Endothelial cell of umbilical vein (primary cell): Measurements from ENCODE around the gene HK3. TPM values are rescaled to one million over a fixed set of nuclear protein-coding genes. Genes with fewer than 3 reads are reported as not detected.

ENCODE experiments used
- BruUV-seq: library from RNA; stranded (reverse); fragments of 400-500 nt; replicated peaks from 2 replicates; lab custom pipeline; 2021; lab: Mats Ljungman, UMichigan
- CTCF ChIA-PET: fragments of 300-600, 350-600 bp; sonication (Branson Sonifier 250); formaldehyde crosslinking; loops from one replicate; lab custom pipeline; 2021; ENCODE audit warnings: antibody characterized with exemption, inconsistent platforms; lab: Charles Lee
- POLR2A ChIA-PET: fragments of 300-600, 350-600 bp; sonication (Branson Sonifier 250); formaldehyde crosslinking; loops from one replicate; lab custom pipeline; 2021; ENCODE audit warnings: antibody characterized with exemption, inconsistent platforms; lab: Charles Lee
- DNase-seq: peaks from one replicate; pipeline ENCODE4 v3.0.0-alpha.2; 2011; ENCODE audit warnings: low read depth, low spot score
- FAIRE-seq: peaks from 2 replicates; lab custom pipeline; 2011; peaks lifted over from hg19 to GRCh38; lab: Jason Lieb, UNC
- H2AFZ ChIP-seq: 2 replicates; pipeline ENCODE4 v1.6.0; 2012; ENCODE audit warnings: low read depth, low read length, control low read depth, inconsistent platforms
- H3K27ac ChIP-seq: 2 replicates; pipeline ENCODE4 v1.5.1; 2011; ENCODE audit warnings: low read depth, mild to moderate bottlenecking, control low read depth, low read length, moderate library complexity; ENCODE audit not compliant: insufficient read depth
- H3K27me3 ChIP-seq, 2 experiments: 2 replicates each; pipeline versions ENCODE4 v1.6.0 to v1.6.1; 2011; ENCODE audit warnings: low read length in 2 of 2, mixed read lengths in 1 of 2; ENCODE audit not compliant: control insufficient read depth in 2 of 2, insufficient read depth in 2 of 2
- H3K36me3 ChIP-seq, 2 experiments: 2 replicates in 1 of 2; 3 replicates in 1 of 2; pipeline ENCODE4 v1.5.1; 2011; ENCODE audit warnings: low read length in 2 of 2, mild to moderate bottlenecking in 1 of 2, moderate library complexity in 1 of 2; ENCODE audit not compliant: control insufficient read depth in 2 of 2, insufficient read depth in 2 of 2; ENCODE audit errors: extremely low read depth in 1 of 2
- H3K4me1 ChIP-seq: 3 replicates; pipeline ENCODE4 v1.5.1; 2011; ENCODE audit warnings: mild to moderate bottlenecking, low read length; ENCODE audit not compliant: control insufficient read depth, insufficient read depth; ENCODE audit errors: extremely low read depth
- H3K4me2 ChIP-seq: 2 replicates; pipeline ENCODE4 v1.6.1; 2011; ENCODE audit warnings: low read length, control low read depth, mixed read lengths; ENCODE audit not compliant: insufficient read depth
- H3K4me3 ChIP-seq, 3 experiments: fragments of 200-600 bp in 1 of 3; sonication (generic), shearing (Covaris generic) in 1 of 3; replicated peaks in 1 of 3; 2 replicates each; pipeline ENCODE4 v1.5.1; 2011 to 2016; ENCODE audit warnings: control low read depth in 3 of 3, low read length in 3 of 3, mild to moderate bottlenecking in 2 of 3, inconsistent platforms in 1 of 3, low read depth in 1 of 3, moderate library complexity in 1 of 3; ENCODE audit not compliant: insufficient read depth in 1 of 3
- H3K79me2 ChIP-seq: 2 replicates; pipeline ENCODE4 v1.6.0; 2012; ENCODE audit warnings: low read length, inconsistent platforms; ENCODE audit not compliant: control insufficient read depth, insufficient read depth
- H3K9ac ChIP-seq: replicated peaks from 2 replicates; pipeline ENCODE3; 2011; ENCODE audit warnings: low read length, control low read depth; ENCODE audit not compliant: insufficient read depth; ENCODE audit errors: extremely low read depth
- H3K9me1 ChIP-seq: replicated peaks from 3 replicates; pipeline ENCODE4 v1.6.0; 2011; ENCODE audit warnings: mild to moderate bottlenecking, low read length; ENCODE audit not compliant: control insufficient read depth, insufficient read depth; ENCODE audit errors: extremely low read depth
- H3K9me3 ChIP-seq: replicated peaks from 2 replicates; pipeline ENCODE4 v1.5.1; 2012; ENCODE audit warnings: low read length, inconsistent platforms; ENCODE audit not compliant: control insufficient read depth, insufficient read depth
- H4K20me1 ChIP-seq: replicated peaks from 2 replicates; pipeline ENCODE3; 2011; ENCODE audit warnings: mild to moderate bottlenecking, low read length; ENCODE audit not compliant: control insufficient read depth, insufficient read depth; ENCODE audit errors: extremely low read depth
- EZH2 ChIP-seq: IDR thresholded peaks from 2 replicates; pipeline ENCODE4 v1.6.1; 2012; ENCODE audit warnings: borderline replicate concordance, low read depth, mild to moderate bottlenecking, moderate library complexity, low read length, inconsistent platforms; ENCODE audit not compliant: severe bottlenecking
- FOS ChIP-seq: IDR thresholded peaks from 2 replicates; pipeline ENCODE4 v1.6.1; 2011; ENCODE audit warnings: mild to moderate bottlenecking, low read length, moderate library complexity, borderline replicate concordance; ENCODE audit not compliant: insufficient read depth
- GATA2 ChIP-seq: IDR thresholded peaks from 2 replicates; pipeline ENCODE4 v1.7.0; 2011; ENCODE audit warnings: low read depth, mild to moderate bottlenecking, moderate library complexity, mixed read lengths, low read length; ENCODE audit not compliant: insufficient read length, insufficient read depth
- JUN ChIP-seq: IDR thresholded peaks from 2 replicates; pipeline ENCODE4 v1.6.1; 2011; ENCODE audit warnings: borderline replicate concordance, low read depth; ENCODE audit not compliant: insufficient read length, insufficient read depth
- POLR2A ChIP-seq: IDR thresholded peaks from 2 replicates; pipeline ENCODE4 v1.6.1; 2012; ENCODE audit warnings: low read depth, mild to moderate bottlenecking, control low read depth, low read length
- POLR2AphosphoS5 ChIP-seq: IDR thresholded peaks from 2 replicates; pipeline ENCODE4 v1.6.1; 2012; ENCODE audit warnings: low read depth, mild to moderate bottlenecking, control low read depth, low read length, moderate library complexity; ENCODE audit not compliant: insufficient read depth
- dilution Hi-C: fragments of 300-500 bp; cut with MboI; formaldehyde crosslinking; loops from one replicate; pipeline ENCODE4 v1.15.0; 2019; ENCODE audit warnings: low sequenced_read_pairs; ENCODE audit not compliant: extremely low pct_ligation_motif_present
- intact Hi-C: fragments of 100-400 bp; cut with micrococcal nuclease; formaldehyde crosslinking; loops from one replicate; pipeline ENCODE4 v1.10.0; 2022
- polyA plus RNA-seq, 4 experiments: library from polyadenylated mRNA; depleted of rRNA in 3 of 4; stranded (reverse) in 3 of 4; unstranded in 1 of 4; fragments of >200 nt; gene quantifications; 2 replicates each; pipeline versions ENCODE4 v1.2.1 to v1.2.3, GENCODE V29; 2011 to 2012; ENCODE audit warnings: missing spikeins in 1 of 4
- total RNA-seq: library from RNA; stranded (reverse); gene quantifications from 2 replicates; pipeline ENCODE4 v1.2.3, GENCODE V29; 2021
- TF ChIP-seq, protein P1 (sequence below): IDR thresholded peaks from 2 replicates; pipeline ENCODE4 v1.6.1; 2011; ENCODE audit not compliant: insufficient read depth, insufficient read length

HK3 gene
- total and polyA plus RNA-seq, 2 donors (not counting 3 experiments of a cell fraction or from before 2014, with no cell fraction given): not detected

DNA sequence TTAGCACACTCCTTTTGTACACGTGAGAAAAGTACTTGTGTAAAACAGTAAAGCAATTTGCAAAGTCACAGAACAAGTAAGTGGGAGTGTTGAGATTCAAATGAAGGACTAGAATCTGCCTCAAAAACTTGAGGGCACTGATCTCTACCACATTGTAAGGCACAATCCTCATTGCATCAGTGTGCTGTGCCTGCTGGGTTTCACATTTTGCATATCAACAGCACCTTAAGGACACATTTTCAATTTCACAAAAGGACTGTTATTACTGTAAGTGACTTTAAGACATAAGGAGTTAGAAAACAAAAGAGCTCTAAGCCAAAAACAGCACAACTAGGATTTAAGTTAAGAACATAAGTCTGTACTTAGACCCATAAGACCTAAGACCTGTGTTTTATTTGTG lies 44.7 kb upstream of the HK3 start:
- H3K4me2 ChIP-seq: no peak overlapping the region
- FAIRE-seq (peak; percentile 37), DNase-seq (no peak)
- H3K79me2 ChIP-seq: no peaks in the 10 kb centered on the region
- no peak overlapping the region for H3K27ac ChIP-seq
- dilution Hi-C loops (no loop called here), intact Hi-C loops (no loop called here)
- H3K9me1 ChIP-seq: no peaks in the 10 kb centered on the region
- peaks cover 14 to 19% of the 10 kb centered on the region in 2 experiments for H3K36me3 ChIP-seq
- no peaks in the 10 kb centered on the region for H3K9me3 ChIP-seq
- no TSS peak for BruUV-seq
- TF ChIP-seq POLR2AphosphoS5 (no peak), GATA2 (no peak), EZH2 (no peak), POLR2A (no peak)
- H3K4me1 ChIP-seq: peaks cover 6% of the 10 kb centered on the region
- H2AFZ ChIP-seq: no peak overlapping the region
- no peaks in the 10 kb centered on the region for H4K20me1 ChIP-seq
- ChIA-PET POLR2A (no interaction called here), CTCF (no interaction called here)
- H3K4me3 ChIP-seq: no peak overlapping the region
- no peaks in the 10 kb centered on the region for H3K27me3 ChIP-seq
- H3K9ac ChIP-seq: no peak overlapping the region

DNA sequence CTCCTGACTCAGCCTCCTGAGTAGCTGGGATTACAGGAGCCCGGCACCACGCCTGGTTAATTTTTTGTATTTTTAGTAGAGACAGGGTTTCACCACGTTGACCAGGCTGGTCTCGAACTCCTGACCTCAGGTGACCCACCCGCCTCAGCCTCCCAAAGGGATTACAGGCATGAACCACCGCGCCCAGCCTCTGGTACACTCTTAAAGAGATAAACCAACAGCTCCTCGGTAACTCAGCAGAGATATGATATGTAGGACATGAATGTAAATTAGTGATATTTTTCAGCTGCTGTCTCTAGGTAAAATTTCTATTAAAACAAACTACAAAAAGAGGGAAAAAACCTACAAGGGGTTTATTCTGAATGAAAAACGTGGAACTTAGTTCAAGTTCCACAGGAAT lies 42.8 kb upstream of the HK3 start:
- CTCF ChIA-PET: interaction anchor here (0.7 to 2.3 kb wide), 2 partner anchors 9 to 281 kb away, joined by 4 to 11 read pairs; no protein-coding TSS in a partner anchor
- TF ChIP-seq FOS: no peak
- TF ChIP-seq POLR2A: no peak
- TF ChIP-seq, protein P1, sequence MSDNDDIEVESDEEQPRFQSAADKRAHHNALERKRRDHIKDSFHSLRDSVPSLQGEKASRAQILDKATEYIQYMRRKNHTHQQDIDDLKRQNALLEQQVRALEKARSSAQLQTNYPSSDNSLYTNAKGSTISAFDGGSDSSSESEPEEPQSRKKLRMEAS: no peak
- TF ChIP-seq JUN: no peak
- TF ChIP-seq POLR2AphosphoS5: no peak
- no peak for TF ChIP-seq GATA2
- POLR2A ChIA-PET: no interaction called here
- H3K9me1 ChIP-seq: no peaks in the 10 kb centered on the region
- H3K27me3 ChIP-seq: no peaks in the 10 kb centered on the region
- no peak overlapping the region for H3K4me2 ChIP-seq
- no peaks in the 10 kb centered on the region for H3K79me2 ChIP-seq
- dilution Hi-C loops (no loop called here), intact Hi-C loops (no loop called here)
- no TSS peak for BruUV-seq
- H3K4me3 ChIP-seq: no peak overlapping the region
- FAIRE-seq: no peak
- H3K9me3 ChIP-seq: no peaks in the 10 kb centered on the region
- peaks cover 10 to 23% of the 10 kb centered on the region in 2 experiments for H3K36me3 ChIP-seq
- no peak for DNase-seq
- H3K9ac ChIP-seq: no peak overlapping the region
- H4K20me1 ChIP-seq: no peaks in the 10 kb centered on the region
- no peak overlapping the region for H3K27ac ChIP-seq
- H3K4me1 ChIP-seq: no peaks in the 10 kb centered on the region
- H2AFZ ChIP-seq: no peak overlapping the region
